Transverse colon (tissue), 4 donors: ENCODE data around the gene DVL1. TPM values are rescaled to one million over a fixed set of nuclear protein-coding genes. Genes with fewer than 3 reads are reported as not detected.

ENCODE experiments used
- DNase-seq: peaks from one replicate; pipeline ENCODE4 v3.0.0-alpha.2; 2019
- H3K27ac ChIP-seq, 4 donors: fragments of 200-600 bp; sonication (generic); 2 replicates each; pipeline ENCODE4 v1.5.1; 2016 to 2018; ENCODE audit warnings: inconsistent platforms in 4 of 4
- H3K27me3 ChIP-seq: fragments of 200-600 bp; sonication (generic); 2 replicates; pipeline ENCODE4 v1.5.1; 2017; ENCODE audit warnings: inconsistent platforms
- H3K36me3 ChIP-seq, 4 donors: fragments of 200-600 bp; sonication (generic); 2 replicates each; pipeline ENCODE4 v1.5.1; 2017 to 2019; ENCODE audit warnings: inconsistent platforms in 4 of 4
- H3K4me1 ChIP-seq, 4 donors: fragments of 200-600 bp; sonication (generic); 2 replicates each; pipeline ENCODE4 v1.5.1; 2017 to 2020; ENCODE audit warnings: inconsistent platforms in 4 of 4
- H3K4me3 ChIP-seq, 4 donors: fragments of 200-600 bp; sonication (generic); 1 replicate in 1 of 4; 2 replicates in 3 of 4; pipeline versions ENCODE4 v1.5.1 to v1.6.1; 2017 to 2019; ENCODE audit warnings: inconsistent platforms in 4 of 4
- H3K9me3 ChIP-seq, 2 donors: fragments of 200-600 bp; sonication (generic); 2 replicates each; pipeline ENCODE4 v1.5.1; 2017 to 2019; ENCODE audit warnings: inconsistent platforms in 2 of 2
- CTCF ChIP-seq, 5 experiments: fragments of 200-600 bp in 3 of 5; fragments of 450-650 bp in 2 of 5; sonication (generic) in 3 of 5; IDR thresholded peaks; 1 replicate in 2 of 5; 2 replicates in 3 of 5; pipeline ENCODE4 v1.5.1; 2016 to 2017; ENCODE audit warnings: antibody characterized with exemption in 5 of 5, inconsistent platforms in 3 of 5, mild to moderate bottlenecking in 2 of 5, moderate library complexity in 1 of 5
- EP300 ChIP-seq: sonication (generic); formaldehyde crosslinking; IDR thresholded peaks from one replicate; pipeline ENCODE4 v1.6.1; 2017; ENCODE audit warnings: antibody characterized with exemption, low read depth
- POLR2A ChIP-seq: fragments of 450-650 bp; IDR thresholded peaks from one replicate; pipeline ENCODE4 v1.6.1; 2016; ENCODE audit warnings: antibody characterized with exemption, mild to moderate bottlenecking, moderate library complexity
- POLR2AphosphoS5 ChIP-seq, 3 donors: sonication (generic); formaldehyde crosslinking; IDR thresholded peaks; one replicate each; pipeline ENCODE4 v1.6.1; 2016; ENCODE audit warnings: antibody characterized with exemption in 3 of 3
- WGBS, 2 donors: methylation state at CpG; one replicate each; pipeline ENCODE4 v1.1.5; 2018; ENCODE audit warnings: low coverage in 1 of 2; 5-methylcytosine and 5-hydroxymethylcytosine counted together
- in situ Hi-C, 4 donors: fragments of 200-750 bp; cut with MboI; loops; one replicate each; pipeline versions ENCODE4 v1.15.0 to v1.15.1; 2017; ENCODE audit warnings: low sequenced_read_pairs in 3 of 4, low pct_ligation_motif_present in 1 of 4, low pct_unique_long_range_greater_than_20kb in 1 of 4
- intact Hi-C: fragments of 100-400 bp; cut with DNase I; formaldehyde crosslinking; loops from one replicate; pipeline ENCODE4 v1.15.1; 2023; ENCODE audit warnings: low total_unique reads
- total RNA-seq, 4 donors: library from RNA; depleted of rRNA; stranded (reverse); fragments of >200 nt; gene quantifications; one replicate each; pipeline ENCODE4 v1.1.0, GENCODE V29; 2016

DVL1 gene
- total RNA-seq, 4 donors from 2014 or later = 103 to 182 (median 115) TPM

- Histone ChIP-seq H3K4me3 (no peak overlapping the region), H3K27ac (no peak overlapping the region), H3K27me3 (no peaks in the 10 kb centered on the region), H3K36me3 (no peaks in the 10 kb centered on the region), H3K4me1 (peaks cover 34 to 42% (median 37%) of the 10 kb centered on the region in 4 donors), H3K9me3 (no peaks in the 10 kb centered on the region)
- intact Hi-C loops = no loop called here
- DNase-seq = no peak
- 78% methylated on average over 14 of the region's 16 CpGs; no CpG with 5 or more reads in 1 of the 2 donors for WGBS, 2 donors
- TF ChIP-seq POLR2AphosphoS5 (IDR thresholded peaks at IDR 0.05) = no peak
- TF ChIP-seq POLR2A = no peak
- TF ChIP-seq EP300 = no peak
- TF ChIP-seq CTCF (IDR thresholded peaks at IDR 0.05) = no peak
- in situ Hi-C loops = no loop called here
These were observed 3.8 kb downstream of the DVL1 start for GRCh38 chr1:1345384-1345783.

- intact Hi-C loops (no loop called here), in situ Hi-C loops (no loop called here)
- peaks cover 34 to 42% (median 37%) of the 10 kb centered on the region in 4 donors for H3K4me1 ChIP-seq
- TF ChIP-seq POLR2AphosphoS5 (IDR thresholded peaks at IDR 0.05) = no peak
- peak; percentile 18 to 47 (median 39) for TF ChIP-seq CTCF (IDR thresholded peaks at IDR 0.05)
- no peak for TF ChIP-seq POLR2A
- TF ChIP-seq EP300 = no peak
- H3K36me3 ChIP-seq = no peaks in the 10 kb centered on the region
- H3K27ac ChIP-seq = peak overlapping the region in 3 of 4 donors; percentile 17 to 28 (median 20)
- no peaks in the 10 kb centered on the region for H3K9me3 ChIP-seq
- peak; percentile 62 for DNase-seq
- no peak overlapping the region for H3K4me3 ChIP-seq
- H3K27me3 ChIP-seq = no peaks in the 10 kb centered on the region
- WGBS, 2 donors = 61% methylated on average over 14 of the region's 15 CpGs; no CpG with 5 or more reads in 1 of the 2 donors
These were observed 4.4 kb downstream of the DVL1 start for GRCh38 chr1:1344655-1345361.

- no peak for DNase-seq
- H3K27ac ChIP-seq = peak overlapping the region in 3 of 4 donors; percentile 17 to 28 (median 20)
- no peak overlapping the region for H3K4me3 ChIP-seq
- no peaks in the 10 kb centered on the region for H3K9me3 ChIP-seq
- peaks cover 0 to 3% (median 0%) of the 10 kb centered on the region in 4 donors for H3K36me3 ChIP-seq
- peaks cover 34 to 42% (median 37%) of the 10 kb centered on the region in 4 donors for H3K4me1 ChIP-seq
- H3K27me3 ChIP-seq = no peaks in the 10 kb centered on the region
- intact Hi-C loops = no loop called here
- 91% methylated on average over 24 of the region's 24 CpGs; no CpG with 5 or more reads in 1 of the 2 donors for WGBS, 2 donors
- in situ Hi-C loops = no loop called here
- TF ChIP-seq POLR2A = no peak
- no peak for TF ChIP-seq POLR2AphosphoS5 (IDR thresholded peaks at IDR 0.05)
- TF ChIP-seq CTCF (IDR thresholded peaks at IDR 0.05) = no peak
- no peak for TF ChIP-seq EP300
These were observed 5.3 kb downstream of the DVL1 start for GRCh38 chr1:1343811-1344421.

- DNase-seq = no peak
- TF ChIP-seq POLR2A (no peak), POLR2AphosphoS5 (IDR thresholded peaks at IDR 0.05) (no peak), EP300 (no peak), CTCF (IDR thresholded peaks at IDR 0.05) (no peak)
- Histone ChIP-seq H3K27ac (no peak overlapping the region), H3K9me3 (no peaks in the 10 kb centered on the region), H3K4me1 (peaks cover 28 to 34% (median 30%) of the 10 kb centered on the region in 4 donors), H3K4me3 (no peak overlapping the region), H3K27me3 (no peaks in the 10 kb centered on the region), H3K36me3 (peaks cover 0 to 3% (median 0%) of the 10 kb centered on the region in 4 donors)
- intact Hi-C loops (no loop called here), in situ Hi-C loops (no loop called here)
- WGBS, 2 donors = 86% methylated on average over 16 of the region's 18 CpGs; no CpG with 5 or more reads in 1 of the 2 donors
These were observed 6.6 kb downstream of the DVL1 start for GRCh38 chr1:1342584-1343115.
